Urothelium cell line (cell line): ENCODE results near the gene NEUROD1.

ENCODE experiments used
- DNase-seq: peaks from one replicate; pipeline ENCODE4 v3.0.0; 2011; ENCODE audit warnings: low spot score, mixed read lengths
- FAIRE-seq: peaks from 2 replicates; lab custom pipeline; 2011; peaks lifted over from hg19 to GRCh38; lab: Jason Lieb, UNC

NEUROD1 gene

DNA sequence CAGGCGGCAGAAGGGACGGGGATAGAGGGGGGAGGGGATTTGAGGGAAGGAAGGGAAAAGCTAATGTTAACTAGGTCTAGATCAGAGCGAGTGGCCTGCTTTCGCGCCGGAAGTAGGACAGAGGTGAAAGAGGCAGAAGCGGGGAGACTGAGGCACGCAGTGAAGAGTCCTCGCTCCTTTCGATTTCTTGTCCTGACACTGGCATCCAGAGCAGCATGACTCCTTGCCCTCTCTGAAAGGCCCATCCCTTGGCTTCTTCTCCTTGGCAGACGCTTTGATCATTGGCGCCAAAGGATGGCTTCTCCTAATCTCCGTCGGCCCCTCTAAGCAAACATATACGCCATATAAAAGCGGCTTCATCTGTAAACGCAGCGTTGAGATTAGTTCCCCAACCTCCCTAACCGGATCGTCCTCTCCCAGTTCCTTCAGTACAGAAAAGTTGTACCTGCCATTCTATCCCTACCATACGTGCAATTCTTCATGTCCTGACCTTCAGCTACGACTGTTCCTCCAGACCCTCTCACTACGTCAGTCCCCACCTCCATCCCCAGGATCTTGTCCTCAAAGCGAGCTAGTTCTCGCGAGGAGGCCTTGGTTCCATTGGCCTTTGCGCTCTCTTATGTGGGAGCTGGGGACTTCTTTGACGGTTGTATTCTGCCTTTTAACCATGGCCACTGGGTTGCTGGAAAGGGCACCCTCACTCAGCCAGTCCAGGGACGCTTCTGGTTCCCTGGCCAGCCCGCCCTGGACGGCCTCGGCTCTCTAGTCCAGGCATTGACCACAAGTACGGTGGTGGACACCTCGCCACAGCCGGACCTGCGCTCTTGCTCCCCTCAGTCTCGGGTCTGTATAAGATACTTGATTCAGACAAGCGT lies 857 bp upstream of the NEUROD1 start:
- FAIRE-seq (no peak), DNase-seq (no peak)

DNA sequence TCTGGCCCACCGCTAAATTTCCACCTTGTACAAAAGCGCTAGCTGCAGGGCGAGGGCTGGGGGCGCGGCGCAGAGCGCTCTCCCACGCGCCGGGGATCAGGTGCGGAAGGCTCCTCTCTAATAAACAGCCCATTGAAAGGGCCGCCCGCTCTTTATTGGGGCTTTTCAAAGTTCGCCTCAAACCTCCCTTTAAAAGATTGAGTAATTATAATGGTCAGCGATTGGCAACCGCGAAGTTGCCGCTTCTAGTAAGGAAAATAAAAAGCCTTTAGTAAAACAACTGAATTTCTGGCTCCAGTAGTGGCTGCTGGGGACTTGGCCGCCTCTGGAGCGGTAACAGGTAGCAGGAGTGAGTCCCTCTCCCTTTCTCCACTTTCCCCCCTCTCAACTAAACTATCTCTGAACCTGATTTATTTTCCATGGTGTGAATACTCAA lies 755 bp downstream of the NEUROD1 start:
- DNase-seq, result no peak
- FAIRE-seq, result no peak

DNA sequence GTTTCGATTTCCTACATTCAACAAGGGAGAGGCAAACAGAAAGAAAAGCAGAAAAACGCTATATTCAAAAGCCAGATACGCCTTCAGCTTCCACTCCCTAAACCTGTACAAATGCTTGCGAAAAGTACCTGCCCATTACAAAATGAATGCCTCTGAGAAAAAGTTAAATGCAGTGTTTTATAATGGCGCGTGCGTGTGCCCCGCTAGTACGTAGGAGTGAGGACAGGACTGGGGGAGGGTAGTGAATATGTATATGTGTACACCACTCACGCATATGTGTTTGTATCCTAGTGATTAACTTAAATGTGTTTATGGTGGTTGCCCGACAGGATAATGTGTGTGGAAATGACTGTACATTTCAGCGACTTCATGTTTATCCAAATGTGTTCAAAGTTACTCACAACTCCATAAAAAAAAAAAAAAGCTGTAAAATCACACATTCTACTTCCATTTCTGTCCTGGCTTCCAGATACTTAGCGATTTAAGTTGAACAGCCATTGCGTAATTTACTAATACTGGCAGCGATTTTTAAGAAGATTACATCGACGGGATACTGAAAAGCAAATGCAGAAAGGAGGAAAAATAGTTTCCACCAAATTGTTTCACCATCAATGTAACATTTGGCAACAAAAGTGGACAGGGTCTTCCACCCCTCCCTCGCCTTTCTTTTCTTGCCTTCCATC lies 1.3 kb downstream of the NEUROD1 start:
- FAIRE-seq (no peak), DNase-seq (no peak)

DNA sequence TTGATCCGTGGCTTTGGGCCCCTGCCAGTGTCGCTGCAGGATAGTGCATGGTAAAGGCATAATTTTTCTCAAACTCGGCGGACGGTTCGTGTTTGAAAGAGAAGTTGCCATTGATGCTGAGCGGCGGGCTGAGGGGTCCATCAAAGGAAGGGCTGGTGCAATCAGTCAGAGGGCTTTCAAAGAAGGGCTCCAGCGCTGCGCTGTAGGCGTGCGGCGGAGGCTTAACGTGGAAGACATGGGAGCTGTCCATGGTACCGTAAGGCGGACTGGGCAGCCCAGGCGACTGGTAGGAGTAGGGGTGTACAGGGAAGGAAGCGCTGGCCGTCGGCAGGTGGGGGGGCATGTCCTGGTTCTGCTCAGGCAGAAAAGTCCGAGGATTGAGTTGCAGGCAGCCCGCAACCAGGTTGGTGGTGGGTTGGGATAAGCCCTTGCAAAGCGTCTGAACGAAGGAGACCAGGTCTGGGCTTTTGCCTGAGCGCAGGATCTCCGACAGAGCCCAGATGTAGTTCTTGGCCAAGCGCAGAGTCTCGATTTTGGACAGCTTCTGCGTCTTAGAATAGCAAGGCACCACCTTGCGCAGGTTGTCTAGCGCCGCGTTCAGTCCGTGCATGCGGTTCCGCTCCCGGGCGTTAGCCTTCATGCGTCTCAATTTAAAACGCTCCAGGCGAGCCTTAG lies 2.3 kb downstream of the NEUROD1 start:
- FAIRE-seq (peak; percentile 32), DNase-seq (peak; percentile 58)

DNA sequence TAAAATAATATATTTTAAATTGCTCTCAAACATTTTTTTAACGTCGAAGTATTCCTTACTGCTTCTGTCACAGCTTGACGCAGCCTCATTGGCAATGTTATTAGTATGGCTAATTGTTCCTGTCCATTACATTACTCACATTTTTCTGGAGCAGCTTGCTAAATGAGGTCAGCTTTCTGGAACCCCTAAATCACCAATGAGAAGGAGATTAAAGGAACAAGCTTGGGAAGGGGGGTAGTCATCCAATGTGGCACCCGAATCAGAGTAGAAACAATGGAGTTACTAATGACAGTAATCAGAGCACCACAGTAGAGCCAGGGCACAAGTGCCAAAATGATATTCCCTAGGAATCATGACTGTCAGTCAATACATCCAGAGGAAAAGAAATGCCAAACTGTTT lies 5.1 kb downstream of the NEUROD1 start:
- DNase-seq (no peak), FAIRE-seq (no peak)

DNA sequence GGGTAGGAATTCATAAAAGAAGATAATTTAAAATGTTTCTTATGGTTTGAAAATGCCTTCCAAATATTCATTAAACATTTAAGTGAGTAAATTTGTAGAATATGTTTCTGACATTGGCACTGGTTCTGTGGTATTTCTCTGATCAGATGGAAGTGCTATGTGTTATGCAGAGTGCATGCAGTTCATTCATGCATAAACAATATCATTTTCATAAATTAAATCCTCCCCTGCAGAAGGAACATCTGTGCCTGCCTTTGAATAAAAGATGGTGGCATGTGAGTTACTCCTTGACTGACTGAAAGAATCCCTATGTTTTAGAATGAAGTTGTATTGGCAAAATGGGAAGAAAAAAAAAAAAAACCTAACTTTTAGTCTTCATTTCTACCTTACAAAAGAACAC lies 5.9 kb downstream of the NEUROD1 start:
- DNase-seq (no peak), FAIRE-seq (no peak)

DNA sequence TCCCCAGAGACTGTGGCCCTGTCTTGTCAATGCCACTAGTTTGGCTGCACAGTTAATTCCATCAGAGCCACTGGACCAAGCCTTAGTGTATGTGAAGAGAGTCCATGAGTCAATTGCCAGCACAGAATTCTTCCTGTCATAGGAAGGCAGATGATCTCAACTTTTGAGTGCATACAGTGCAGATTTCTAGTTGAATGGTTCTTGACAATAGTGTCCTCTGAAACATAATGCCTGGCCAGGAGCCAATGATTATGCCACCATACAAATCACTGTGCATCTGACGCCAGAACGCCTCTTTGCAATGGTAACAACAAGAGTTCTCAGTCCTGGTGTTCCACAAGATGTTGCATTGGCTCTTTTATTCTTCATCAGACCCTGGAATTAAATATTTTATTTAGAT lies 7.1 kb downstream of the NEUROD1 start:
- FAIRE-seq (no peak), DNase-seq (no peak)

DNA sequence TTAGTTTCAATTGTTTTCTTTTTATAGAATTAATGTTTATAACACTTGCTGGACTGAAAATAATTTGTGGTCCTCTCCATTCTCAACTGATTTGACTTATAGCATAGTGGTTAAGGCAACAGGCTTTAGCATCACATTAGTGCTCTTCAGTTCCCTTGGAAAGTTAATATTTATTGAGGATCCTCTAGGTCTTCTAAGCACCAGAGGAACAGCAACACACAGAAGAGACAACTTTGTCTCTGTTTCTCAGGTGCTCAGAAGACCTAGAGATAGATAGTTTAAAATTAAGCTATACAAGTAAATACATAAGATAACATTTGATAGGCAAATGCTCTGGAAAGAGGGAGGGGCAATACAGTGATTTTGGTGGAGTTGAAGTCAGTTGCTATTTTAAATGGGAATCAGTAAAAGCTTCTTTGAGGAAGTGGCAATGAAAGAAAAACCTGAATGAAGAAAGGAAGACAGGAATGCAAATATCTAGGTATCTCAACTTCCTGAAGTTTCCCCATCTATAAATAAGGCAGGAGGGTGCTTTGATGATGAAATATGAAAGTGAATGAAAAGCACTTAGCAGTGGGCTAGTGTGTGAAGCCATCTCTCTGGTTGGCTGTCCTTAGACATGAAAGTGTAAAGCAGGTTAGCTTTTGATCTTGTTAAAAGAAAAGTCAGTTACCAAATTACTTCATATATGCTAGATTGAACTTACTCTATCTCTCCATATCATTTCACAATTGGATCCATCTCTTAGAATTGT lies 7.9 kb downstream of the NEUROD1 start:
- DNase-seq (no peak), FAIRE-seq (no peak)

DNA sequence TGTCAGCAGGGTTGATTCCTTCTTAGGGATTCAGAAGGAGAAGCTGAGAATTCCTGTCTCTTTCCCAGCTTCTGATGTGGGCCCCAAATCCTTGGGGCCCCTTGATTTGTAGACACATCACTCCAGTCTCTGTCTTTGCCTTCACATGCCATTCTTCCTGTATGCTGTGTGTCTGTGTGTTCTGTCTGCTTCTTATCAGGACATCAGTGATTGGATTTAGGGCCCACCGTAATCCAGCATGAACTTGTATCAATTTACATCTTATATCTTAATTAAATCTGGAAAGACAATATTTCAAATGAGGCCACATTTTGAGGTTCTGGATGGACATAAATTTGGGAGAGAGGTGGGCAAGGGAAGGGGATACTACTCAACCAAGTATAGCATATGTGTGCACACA lies 9.7 kb downstream of the NEUROD1 start:
- FAIRE-seq (no peak), DNase-seq (no peak)

DNA sequence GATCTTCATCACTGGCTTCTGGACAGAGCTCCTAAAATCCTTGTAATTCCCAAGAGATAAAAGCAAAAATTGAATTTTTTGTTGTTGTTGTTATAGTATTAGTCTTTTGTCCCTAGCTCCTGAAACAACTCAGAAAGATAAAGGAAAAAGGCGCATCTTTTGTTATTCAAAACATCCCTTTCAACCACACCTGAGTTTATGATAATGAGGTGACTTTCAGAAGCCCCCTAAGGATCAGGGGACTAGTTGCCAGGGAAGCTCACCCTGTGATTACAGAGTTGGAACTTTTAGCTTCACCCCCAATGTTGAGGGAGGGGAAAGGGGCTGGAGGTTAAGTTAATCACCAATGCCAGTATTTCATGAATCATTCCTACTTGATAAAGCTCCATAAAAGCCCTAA lies 13.1 kb downstream of the NEUROD1 start:
- FAIRE-seq (no peak), DNase-seq (no peak)

DNA sequence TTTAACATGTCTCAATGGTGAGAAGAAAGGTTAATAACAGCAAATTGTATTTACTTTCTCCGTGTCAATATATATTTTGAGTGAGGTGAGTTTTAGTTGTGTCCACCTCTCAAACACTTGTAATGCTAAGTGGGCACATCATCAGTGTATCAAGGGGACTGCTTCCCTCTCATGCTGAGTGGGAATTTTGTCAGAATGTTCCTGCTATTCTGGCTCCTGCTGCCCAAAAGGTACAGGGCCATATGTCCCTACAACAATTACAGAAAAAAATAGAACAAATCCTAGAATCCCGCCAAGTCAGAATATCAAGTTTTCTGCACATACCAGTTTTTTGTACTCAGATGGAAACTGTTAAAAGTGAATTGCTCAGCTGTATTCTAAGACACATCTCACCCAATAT lies 18.0 kb downstream of the NEUROD1 start:
- FAIRE-seq (no peak), DNase-seq (no peak)

DNA sequence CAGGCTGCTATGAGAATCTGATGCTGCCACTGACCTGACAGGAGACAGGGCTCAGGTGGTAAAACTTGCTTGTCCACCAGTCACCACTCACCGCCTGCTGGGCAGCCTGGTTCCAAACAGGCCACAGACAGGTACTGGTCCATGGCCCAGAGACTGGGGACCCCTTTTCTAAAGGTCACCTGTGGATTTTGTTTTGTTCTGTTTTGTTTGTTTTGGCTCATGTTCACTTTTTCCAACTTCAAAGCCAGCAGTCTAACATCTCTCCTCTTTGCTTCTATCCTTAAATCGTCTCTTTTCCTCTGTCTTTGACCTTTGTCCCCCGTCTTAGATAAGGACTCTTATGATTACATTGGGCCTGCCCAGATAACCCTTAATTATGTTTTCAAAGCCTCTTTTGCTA lies 20.1 kb downstream of the NEUROD1 start:
- FAIRE-seq (no peak), DNase-seq (no peak)

DNA sequence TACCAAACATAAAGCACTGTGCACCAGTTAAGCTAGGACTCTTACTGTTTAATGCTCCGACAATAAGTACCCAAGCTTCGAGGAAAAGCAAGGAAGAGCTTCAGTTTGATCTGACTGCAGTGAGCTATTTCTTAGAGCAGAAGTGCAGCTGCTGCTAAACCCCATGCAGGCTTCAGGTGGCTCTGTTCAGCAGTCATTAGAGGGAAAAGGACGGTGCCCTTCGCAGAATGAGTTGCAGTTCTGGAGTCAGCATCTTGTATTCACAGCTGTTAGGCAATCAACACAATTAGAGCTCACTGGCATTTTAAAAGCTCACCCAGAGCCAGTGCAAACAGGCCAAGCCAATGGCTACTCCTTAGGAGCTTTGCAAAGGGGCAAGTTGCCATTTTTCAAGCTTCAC lies 21.9 kb downstream of the NEUROD1 start:
- DNase-seq (no peak), FAIRE-seq (no peak)

DNA sequence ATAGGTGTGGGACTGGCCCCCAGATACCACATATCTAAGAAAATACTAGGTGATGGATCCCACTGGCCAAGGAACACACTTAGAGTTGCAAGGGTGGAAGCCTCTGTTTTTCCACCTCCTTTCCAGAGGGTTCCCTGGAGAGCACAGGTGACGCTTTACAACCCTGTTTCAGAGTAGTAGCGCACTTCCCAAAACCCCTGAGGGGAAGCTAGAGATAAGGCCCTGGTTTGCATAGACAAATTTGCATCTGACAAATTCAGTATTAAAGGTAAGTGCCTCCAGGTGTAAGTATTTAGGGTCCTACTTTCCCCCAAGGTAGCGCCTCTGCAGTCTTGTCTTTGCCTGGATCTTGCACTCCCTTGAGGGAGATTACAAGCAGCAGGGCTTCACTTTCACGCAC lies 22.9 kb downstream of the NEUROD1 start:
- FAIRE-seq (no peak), DNase-seq (no peak)

DNA sequence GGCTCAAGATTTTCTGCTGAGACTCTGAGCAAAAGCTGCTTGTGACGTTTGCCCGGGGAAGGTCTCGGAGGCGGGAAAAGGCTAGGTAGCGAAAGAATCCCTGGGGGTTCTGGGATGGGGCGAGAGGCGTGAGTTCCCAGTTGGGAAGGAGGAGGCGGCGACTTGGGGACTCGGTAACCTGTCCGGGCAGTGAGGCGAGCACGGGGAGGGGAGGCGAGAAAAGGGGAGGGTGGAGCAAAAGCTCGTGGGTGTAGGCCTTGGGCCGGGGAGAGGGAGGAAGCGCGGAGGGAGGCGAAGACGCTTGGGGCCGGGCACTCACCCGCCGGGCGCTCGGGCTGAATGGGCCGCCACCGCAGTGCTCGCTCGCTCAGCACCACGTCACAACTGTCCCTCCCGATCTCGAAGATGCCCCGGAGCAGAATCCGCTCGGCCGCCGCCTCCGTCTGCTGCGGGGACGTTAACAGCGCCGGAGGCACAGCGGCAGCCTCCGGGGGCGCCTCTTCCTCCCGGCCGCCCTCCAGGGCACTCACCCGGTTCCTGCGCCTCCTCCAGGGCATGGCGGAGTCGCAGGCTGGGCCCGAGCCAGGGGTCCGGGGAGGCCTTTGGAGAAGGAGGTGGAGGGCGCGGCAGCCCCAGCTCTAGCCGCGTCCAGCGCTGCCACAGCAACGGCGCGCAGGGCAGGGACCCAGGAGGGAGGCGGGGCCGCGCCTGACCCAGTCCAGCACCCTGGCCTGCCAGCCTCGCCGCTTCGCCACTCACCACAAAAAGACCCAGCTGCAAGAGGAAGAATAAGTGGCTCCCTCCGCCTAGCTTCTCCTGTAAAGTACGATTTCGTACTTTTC lies 23.6 kb downstream of the NEUROD1 start, which contains the start of gene CERKL:
Gene CERKL, minus strand, starts transcription at position 656 of the 842 bp plus-strand sequence. Its CDS starts 99 bp downstream, at position 557.
- DNase-seq, result peak; percentile 87
- FAIRE-seq, result peak; percentile 42

DNA sequence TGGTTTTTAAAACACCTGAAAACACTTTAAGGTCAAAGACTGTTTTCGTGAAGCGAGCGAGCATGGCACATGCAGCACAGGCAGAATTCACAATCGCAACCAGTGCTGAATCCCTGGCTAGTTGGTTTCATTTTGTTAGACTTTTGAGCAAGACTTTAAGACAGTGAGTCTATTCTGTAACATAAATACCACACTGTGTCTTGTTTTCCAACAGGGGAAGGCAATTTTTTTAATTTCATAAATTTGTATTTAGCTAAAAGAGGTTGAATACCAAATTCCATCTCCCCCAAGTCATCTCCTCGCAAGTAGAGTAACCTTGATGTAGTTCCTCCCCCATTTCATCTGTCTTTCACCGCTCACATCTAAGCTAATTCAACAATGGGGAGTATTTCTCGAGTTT lies 24.8 kb downstream of the NEUROD1 start:
- DNase-seq (no peak), FAIRE-seq (no peak)

DNA sequence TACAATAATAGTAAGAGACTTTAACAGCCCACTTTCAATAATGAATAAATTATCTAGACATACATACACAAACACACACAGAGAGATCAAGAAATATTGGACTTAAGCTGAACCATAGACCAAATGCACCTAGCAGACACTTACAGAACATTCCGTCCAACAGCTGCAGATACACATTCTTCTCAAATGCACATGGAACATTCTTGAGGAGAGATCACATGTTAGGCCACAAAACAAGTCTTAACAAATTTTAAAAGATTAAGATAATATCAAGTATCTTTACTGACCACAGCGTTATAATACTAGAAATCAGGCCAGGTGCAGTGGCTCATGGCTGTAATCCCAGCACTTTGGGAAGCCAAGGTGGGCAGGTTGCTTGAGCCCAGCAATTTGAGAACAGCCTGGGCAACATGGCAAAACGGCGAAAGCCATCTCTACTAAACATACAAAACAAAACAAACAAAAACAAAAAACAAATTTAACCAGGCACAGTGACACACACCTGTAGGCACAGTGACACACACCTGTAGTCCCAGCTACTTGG lies 30.8 kb downstream of the NEUROD1 start:
- no peak for DNase-seq
- no peak for FAIRE-seq

DNA sequence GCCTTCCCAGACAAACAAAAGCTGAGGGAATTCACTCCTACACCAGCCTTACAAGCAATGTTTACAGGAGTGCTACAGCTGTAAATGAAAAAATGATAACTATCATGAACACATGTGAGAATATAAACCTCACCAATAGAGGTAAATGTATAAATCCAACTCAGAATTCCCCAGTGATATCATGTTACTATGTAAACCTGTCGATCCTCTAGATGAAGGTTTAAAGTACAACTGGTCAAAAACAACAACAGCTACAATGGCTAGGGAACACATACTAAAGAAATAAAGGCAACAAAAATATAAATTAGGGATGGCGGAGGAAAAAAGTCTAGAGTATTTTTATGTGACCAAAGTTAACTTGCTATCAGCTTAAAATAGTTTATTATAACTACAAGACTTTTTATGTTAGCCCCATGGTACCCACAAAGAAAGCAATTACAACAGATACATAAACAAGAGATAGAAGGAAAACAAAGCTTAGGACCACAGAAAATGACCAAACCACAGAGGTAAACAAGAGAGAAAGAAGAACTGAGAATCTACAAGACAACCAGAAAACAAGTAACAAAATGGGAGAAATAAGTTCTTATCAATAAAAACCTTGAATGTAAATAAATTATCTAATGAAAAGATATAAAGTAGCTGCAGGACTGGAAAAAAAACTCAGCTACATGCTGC lies 31.7 kb downstream of the NEUROD1 start:
- DNase-seq (no peak), FAIRE-seq (no peak)

DNA sequence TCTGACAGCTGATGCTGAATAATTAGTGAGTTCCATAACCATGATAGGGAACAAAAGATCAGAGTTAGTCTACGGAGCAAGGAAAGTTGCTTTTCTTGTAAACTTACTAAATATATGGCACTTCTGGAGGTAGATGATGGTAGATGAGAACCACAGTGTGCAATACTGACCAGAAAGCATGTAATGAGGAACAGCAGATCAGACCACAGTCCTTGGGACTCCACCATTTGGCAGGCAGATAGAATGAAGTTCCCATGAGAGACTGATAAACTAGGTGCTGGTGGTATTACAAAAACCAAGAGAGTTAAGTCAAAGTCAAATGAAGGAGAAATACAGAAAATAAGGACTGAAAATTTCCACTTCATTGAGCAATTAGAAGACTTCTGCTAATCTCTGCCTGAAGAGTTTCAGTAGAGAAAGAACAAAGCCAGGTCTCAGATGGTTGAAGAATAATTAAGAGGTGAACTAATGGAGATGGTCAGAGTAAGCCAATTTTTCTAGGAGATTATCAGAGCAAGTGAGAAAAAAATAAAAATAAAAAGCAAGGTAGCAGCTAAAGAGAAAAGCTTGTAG lies 33.8 kb downstream of the NEUROD1 start:
- DNase-seq (no peak), FAIRE-seq (no peak)
